H9 (cell line): ENCODE measurements around the gene ZNF425. TPM values are rescaled to one million over a fixed set of nuclear protein-coding genes. Genes with fewer than 3 reads are reported as not detected.
A peak's percentile ranks its signal among the peaks of the same experiment; 100 is the strongest.

Experiments used
- DNase-seq: peaks from one replicate; pipeline ENCODE4 v3.0.0-alpha.2; 2017
- H2AFZ ChIP-seq: one replicate; pipeline ENCODE4 v1.6.1; 2013; ENCODE audit warnings: mild to moderate bottlenecking, low read length, control low read depth, moderate library complexity
- H2AK5ac ChIP-seq: 2 replicates; pipeline ENCODE4 v1.6.1; 2013; ENCODE audit warnings: low read length, control low read depth, mixed read lengths; ENCODE audit not compliant: insufficient read length
- H2BK120ac ChIP-seq: one replicate; pipeline ENCODE4 v1.6.1; 2013; ENCODE audit warnings: low read depth, mild to moderate bottlenecking, low read length, control low read depth, inconsistent platforms; ENCODE audit not compliant: poor library complexity, severe bottlenecking
- H2BK12ac ChIP-seq: 2 replicates; pipeline ENCODE4 v1.6.1; 2013; ENCODE audit warnings: low read length, control low read depth, mixed read lengths, low read depth; ENCODE audit not compliant: insufficient read length
- H2BK15ac ChIP-seq: 2 replicates; pipeline ENCODE4 v1.6.1; 2013; ENCODE audit warnings: low read depth, low read length, control low read depth
- H2BK20ac ChIP-seq: one replicate; pipeline ENCODE4 v1.6.1; 2013; ENCODE audit warnings: low read depth, mild to moderate bottlenecking, low read length, control low read depth, inconsistent platforms; ENCODE audit not compliant: poor library complexity, severe bottlenecking
- H2BK5ac ChIP-seq: 2 replicates; pipeline ENCODE4 v1.6.1; 2013; ENCODE audit warnings: low read length, control low read depth, mixed read lengths; ENCODE audit not compliant: insufficient read length
- H3K14ac ChIP-seq: 2 replicates; pipeline ENCODE4 v1.6.1; 2013; ENCODE audit warnings: low read length, control low read depth; ENCODE audit not compliant: insufficient read depth
- H3K18ac ChIP-seq: 2 replicates; pipeline ENCODE4 v1.6.1; 2013; ENCODE audit warnings: low read depth, mild to moderate bottlenecking, mixed read lengths, low read length, control low read depth; ENCODE audit not compliant: insufficient read length
- H3K23ac ChIP-seq: 2 replicates; pipeline ENCODE4 v1.6.1; 2013; ENCODE audit warnings: low read length, control low read depth, mixed read lengths, low read depth; ENCODE audit not compliant: insufficient read length
- H3K23me2 ChIP-seq: 2 replicates; pipeline ENCODE4 v1.6.1; 2013; ENCODE audit warnings: low read depth, mild to moderate bottlenecking, mixed read lengths, low read length, control low read depth; ENCODE audit not compliant: insufficient read length, poor library complexity, severe bottlenecking
- H3K27ac ChIP-seq: 2 replicates; pipeline ENCODE4 v1.5.1; 2013; ENCODE audit warnings: low read length, control low read depth, mixed read lengths, low read depth; ENCODE audit not compliant: insufficient read length
- H3K27me3 ChIP-seq: 2 replicates; pipeline ENCODE4 v1.6.1; 2013; ENCODE audit warnings: low read length, control low read depth, inconsistent platforms; ENCODE audit not compliant: insufficient read depth
- H3K4ac ChIP-seq: 2 replicates; pipeline ENCODE4 v1.6.1; 2013; ENCODE audit warnings: low read depth, mild to moderate bottlenecking, control low read depth, inconsistent platforms, low read length, moderate library complexity
- H3K4me1 ChIP-seq: 2 replicates; pipeline ENCODE4 v1.6.1; 2013; ENCODE audit warnings: low read length, control low read depth, inconsistent platforms; ENCODE audit not compliant: insufficient read depth
- H3K4me2 ChIP-seq: 2 replicates; pipeline ENCODE4 v1.6.1; 2013; ENCODE audit warnings: low read length, control low read depth, mixed read lengths; ENCODE audit not compliant: insufficient read length, insufficient read depth
- H3K56ac ChIP-seq: 2 replicates; pipeline ENCODE4 v1.6.1; 2013; ENCODE audit warnings: low read depth, mild to moderate bottlenecking, mixed read lengths, low read length, control low read depth; ENCODE audit not compliant: insufficient read length
- H3K79me1 ChIP-seq: 2 replicates; pipeline ENCODE4 v1.6.1; 2013; ENCODE audit warnings: low read depth, mild to moderate bottlenecking, moderate library complexity, low read length, control low read depth, inconsistent platforms; ENCODE audit not compliant: insufficient read depth, poor library complexity, severe bottlenecking
- H3K79me2 ChIP-seq: 2 replicates; pipeline ENCODE4 v1.6.1; 2013; ENCODE audit warnings: low read length, control low read depth, inconsistent platforms; ENCODE audit not compliant: insufficient read depth
- H3K9ac ChIP-seq: 2 replicates; pipeline ENCODE4 v1.6.1; 2013; ENCODE audit warnings: low read length, control low read depth, mixed read lengths; ENCODE audit not compliant: insufficient read length; ENCODE audit errors: extremely low read depth
- H3K9me3 ChIP-seq: one replicate; pipeline ENCODE4 v1.6.1; 2013; ENCODE audit warnings: low read depth, low read length, inconsistent platforms; ENCODE audit not compliant: control insufficient read depth
- H3T11ph ChIP-seq: one replicate; pipeline ENCODE4 v1.6.1; 2013; ENCODE audit warnings: mild to moderate bottlenecking, low read length, control low read depth, inconsistent platforms
- H4K20me1 ChIP-seq: one replicate; pipeline ENCODE4 v1.6.1; 2013; ENCODE audit not compliant: control insufficient read depth, insufficient read length, insufficient read depth
- H4K5ac ChIP-seq: 2 replicates; pipeline ENCODE4 v1.6.1; 2013; ENCODE audit warnings: low read depth, mild to moderate bottlenecking, mixed read lengths, low read length, control low read depth; ENCODE audit not compliant: insufficient read length
- H4K8ac ChIP-seq: replicated peaks from 2 replicates; pipeline ENCODE4 v1.6.1; 2013; ENCODE audit warnings: low read length, control low read depth, mixed read lengths, low read depth; ENCODE audit not compliant: insufficient read length
- H4K91ac ChIP-seq: 2 replicates; pipeline ENCODE4 v1.6.1; 2013; ENCODE audit warnings: low read depth, mild to moderate bottlenecking, moderate library complexity, mixed read lengths, low read length, control low read depth; ENCODE audit not compliant: insufficient read length
- H3K27ac Mint-ChIP-seq, 3 experiments: 2 replicates in 2 of 3; 3 replicates in 1 of 3; pipeline ENCODE4 v1.8.0; 2020 to 2021; ENCODE audit warnings: mixed read lengths in 3 of 3, mild to moderate bottlenecking in 1 of 3, moderate library complexity in 1 of 3
- H3K27me3 Mint-ChIP-seq: 2 replicates; pipeline ENCODE4 v1.8.0; 2021; ENCODE audit warnings: low read depth, mild to moderate bottlenecking, moderate library complexity, mixed read lengths
- H3K36me3 Mint-ChIP-seq, 3 experiments: 2 replicates in 2 of 3; 3 replicates in 1 of 3; pipeline ENCODE4 v1.8.0; 2020 to 2021; ENCODE audit warnings: low read depth in 3 of 3, mixed read lengths in 3 of 3; ENCODE audit not compliant: insufficient read depth in 1 of 3
- H3K4me1 Mint-ChIP-seq, 2 experiments: 2 replicates each; pipeline ENCODE4 v1.8.0; 2020; ENCODE audit warnings: mixed read lengths in 2 of 2
- H3K4me3 Mint-ChIP-seq, 2 experiments: 2 replicates in 1 of 2; 3 replicates in 1 of 2; pipeline ENCODE4 v1.8.0; 2020 to 2021; ENCODE audit warnings: mild to moderate bottlenecking in 2 of 2, mixed read lengths in 2 of 2, moderate library complexity in 1 of 2
- H3K9me3 Mint-ChIP-seq, 2 experiments: 2 replicates in 1 of 2; 3 replicates in 1 of 2; pipeline ENCODE4 v1.8.0; 2020; ENCODE audit warnings: mild to moderate bottlenecking in 2 of 2, mixed read lengths in 2 of 2, moderate library complexity in 1 of 2
- CTCF ChIP-seq: fragments of 200-600 bp; sonication (generic); conservative IDR thresholded peaks from 3 replicates; pipeline ENCODE4 v1.8.0; 2021; ENCODE audit warnings: antibody characterized with exemption, mild to moderate bottlenecking
- WGBS: extraction: QIAGEN DNeasy Blood & Tissue Kit; methylation state at CpG from one replicate; pipeline ENCODE4 v1.1.7; 2013; ENCODE audit warnings: missing lambda C conversion rate, low lambda C conversion rate, mixed read lengths; ENCODE audit not compliant: insufficient read length; ENCODE audit errors: extremely low coverage; 5-methylcytosine and 5-hydroxymethylcytosine counted together
- total RNA-seq: library from RNA; stranded (reverse); gene quantifications from 2 replicates; pipeline ENCODE4 v1.2.1, GENCODE V29; 2021

The ZNF425 gene
- total RNA-seq, 1 experiment from 2014 or later = 5.4 TPM

- Histone ChIP-seq H2AK5ac (no peak overlapping the region), H4K5ac (no peak overlapping the region), H3K18ac (no peak overlapping the region), H3K27me3 (no peaks in the 10 kb centered on the region), H3K27ac (no peak overlapping the region), H3K79me1 (peaks cover 6% of the 10 kb centered on the region), H3K56ac (no peak overlapping the region), H2AFZ (no peak overlapping the region), H3K23me2 (no peaks in the 10 kb centered on the region), H3K23ac (no peak overlapping the region), H2BK12ac (no peak overlapping the region), H3T11ph (no peak overlapping the region), H4K8ac (no peak overlapping the region), H3K4ac (no peak overlapping the region), H3K9me3 (no peaks in the 10 kb centered on the region), H4K91ac (no peak overlapping the region), H2BK15ac (no peak overlapping the region), H3K9ac (no peak overlapping the region), H2BK120ac (no peak overlapping the region), H2BK20ac (no peak overlapping the region), H3K4me2 (no peak overlapping the region), H2BK5ac (no peak overlapping the region), H3K14ac (no peak overlapping the region), H3K4me1 (no peaks in the 10 kb centered on the region; the same call in 1 of the 2 replicates), H4K20me1 (no peaks in the 10 kb centered on the region), H3K79me2 (peaks cover 55% of the 10 kb centered on the region)
- H3K36me3 Mint-ChIP-seq = peaks cover 54 to 81% (median 54%) of the 10 kb centered on the region in 3 experiments
- H3K4me3 Mint-ChIP-seq = no peak overlapping the region
- H3K27me3 Mint-ChIP-seq = no peaks in the 10 kb centered on the region
- peak overlapping the region in 1 of 3 experiments; percentile 12; a peak in 1 of 7 replicates for H3K27ac Mint-ChIP-seq
- H3K4me1 Mint-ChIP-seq = peaks cover 9 to 14% of the 10 kb centered on the region in 2 experiments
- no CpG with 5 or more reads among the region's 11 CpGs for WGBS
- H3K9me3 Mint-ChIP-seq = no peaks in the 10 kb centered on the region
- no peak for TF ChIP-seq CTCF
- DNase-seq = no peak
Measured at GRCh38 chr7:149154056-149154455, 27.9 kb upstream of the ZNF425 start.
